Measurements from ENCODE around the gene BMPR1B.
"Not testable (repeated sequence)": the region's sequence is repeated elsewhere in the genome, so short reads cannot be mapped to it uniquely, and the experiment has no call there.

The BMPR1B gene

GRCh38 chr4:95038791-95039190 is 281.0 kb downstream of the BMPR1B start:
- no peak for DNase-seq (ENCODE audit: low read depth in 2 of 2)

DNA sequence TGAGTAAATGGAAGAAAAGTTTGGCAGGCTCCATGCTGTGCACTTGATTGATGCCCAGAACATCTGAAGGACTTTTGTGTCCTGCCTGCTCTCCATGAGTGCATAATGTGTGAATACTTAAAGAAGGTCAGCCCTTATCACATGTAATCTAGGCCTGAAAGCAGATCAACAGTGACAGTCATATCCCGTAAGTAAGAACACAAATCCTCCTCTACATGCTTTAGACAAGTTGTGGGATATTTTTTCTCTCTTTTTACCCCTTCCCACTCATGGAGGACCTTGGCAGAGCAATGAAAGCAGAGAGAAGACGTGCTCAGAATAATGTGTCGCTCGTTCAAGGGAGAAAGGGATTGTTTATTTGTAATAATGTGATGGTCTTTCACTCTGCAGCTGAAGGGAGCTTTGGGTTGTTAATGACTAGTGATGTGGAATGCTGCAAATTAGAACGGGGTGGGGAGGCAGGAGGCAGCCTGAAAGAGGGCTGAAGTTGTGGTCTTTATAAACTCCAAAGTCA is 286.6 kb downstream of the BMPR1B start:
- no peak for DNase-seq (ENCODE audit: low read depth in 2 of 2)

DNA sequence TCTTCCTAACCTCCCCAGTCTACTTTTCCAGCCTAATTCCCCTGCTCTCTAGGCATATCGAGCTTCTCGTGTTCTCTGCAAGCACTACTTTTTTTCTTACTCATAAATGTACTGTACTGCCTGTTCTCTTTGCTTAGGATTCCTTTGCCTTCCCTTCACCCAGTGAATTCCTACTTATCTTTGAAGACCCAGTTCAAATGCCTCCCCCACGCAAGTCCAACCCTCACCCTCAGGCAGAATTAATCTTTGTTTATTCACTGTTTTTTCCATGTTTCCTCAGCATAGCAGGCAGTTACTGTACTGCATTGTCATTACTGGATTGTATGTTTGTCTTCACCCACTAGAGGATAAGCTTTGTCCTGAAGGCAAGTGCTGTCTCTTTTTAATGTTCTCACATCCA is 287.7 kb downstream of the BMPR1B start:
- no peak for DNase-seq (ENCODE audit: low read depth in 2 of 2)

- DNase-seq (ENCODE audit: low read depth in 2 of 2), result no peak
Measured at GRCh38 chr4:95048296-95048695, 290.5 kb downstream of the BMPR1B start.

DNA sequence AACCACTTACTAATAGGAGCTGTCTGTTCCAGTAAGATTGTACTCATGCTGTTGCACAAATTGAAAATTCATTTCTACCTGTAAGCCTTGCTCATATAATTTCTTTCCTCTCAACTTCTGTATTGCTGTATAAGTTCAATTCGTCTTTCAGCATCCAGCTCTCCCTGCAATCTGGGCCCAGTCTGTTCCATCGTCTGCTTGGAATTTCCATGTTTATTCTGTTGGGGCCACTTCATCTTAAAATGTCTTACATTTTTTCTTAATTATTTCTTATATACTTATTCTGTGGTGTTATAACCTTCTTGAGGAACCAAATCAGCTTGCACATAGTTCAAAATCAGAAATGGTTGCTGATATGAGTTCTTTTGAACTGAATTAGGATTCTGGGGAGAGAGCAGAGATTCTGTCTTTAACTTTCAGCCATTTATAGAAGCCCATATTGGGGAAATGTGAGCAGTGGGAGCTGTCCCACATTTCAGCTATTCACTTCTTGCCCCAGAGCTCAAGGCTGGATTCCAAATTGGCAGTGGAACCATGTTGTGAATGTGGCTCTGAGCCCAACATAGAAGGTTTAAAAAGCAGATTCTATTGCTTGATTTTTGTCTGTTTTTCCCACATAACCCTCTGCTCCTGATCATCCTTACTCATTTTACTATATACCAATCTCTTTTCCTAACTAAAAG is 291.9 kb downstream of the BMPR1B start:
- DNase-seq (ENCODE audit: low read depth in 2 of 2), result no peak

- DNase-seq (ENCODE audit: low read depth in 2 of 2), result no peak
Measured at GRCh38 chr4:95050980-95051701, 293.4 kb downstream of the BMPR1B start.

GRCh38 chr4:95051702-95052020 is 293.9 kb downstream of the BMPR1B start:
- DNase-seq (ENCODE audit: low read depth in 2 of 2), result no peak

- no peak for DNase-seq (ENCODE audit: low read depth in 2 of 2)
Measured at GRCh38 chr4:95058991-95059390, 301.2 kb downstream of the BMPR1B start.

DNA sequence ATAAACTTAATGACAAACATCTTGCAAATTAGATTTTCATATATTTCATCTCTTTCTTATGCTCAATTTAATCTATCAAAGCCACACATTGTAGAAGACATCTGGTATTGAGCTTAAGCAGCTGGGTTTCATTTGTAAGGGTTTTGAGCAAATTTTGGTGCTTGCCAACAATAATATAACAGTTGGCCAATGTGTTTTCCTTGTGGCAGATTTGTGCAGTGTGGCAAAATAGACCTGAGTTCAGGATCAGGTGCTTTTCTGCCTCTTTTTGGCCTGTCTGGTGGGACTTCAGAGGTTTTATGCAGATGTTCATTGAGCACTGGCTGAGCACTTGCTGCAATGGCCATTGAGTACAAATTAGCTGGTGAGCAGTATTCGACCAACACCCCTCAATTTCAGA is 301.9 kb downstream of the BMPR1B start:
- DNase-seq (ENCODE audit: low read depth in 2 of 2), result no peak

- no peak for DNase-seq (ENCODE audit: low read depth in 2 of 2)
Measured at GRCh38 chr4:95061220-95061619, 303.5 kb downstream of the BMPR1B start.

GRCh38 chr4:95061801-95062200 is 304.0 kb downstream of the BMPR1B start:
- not testable (repeated sequence) for DNase-seq (ENCODE audit: low read depth in 2 of 2)

DNA sequence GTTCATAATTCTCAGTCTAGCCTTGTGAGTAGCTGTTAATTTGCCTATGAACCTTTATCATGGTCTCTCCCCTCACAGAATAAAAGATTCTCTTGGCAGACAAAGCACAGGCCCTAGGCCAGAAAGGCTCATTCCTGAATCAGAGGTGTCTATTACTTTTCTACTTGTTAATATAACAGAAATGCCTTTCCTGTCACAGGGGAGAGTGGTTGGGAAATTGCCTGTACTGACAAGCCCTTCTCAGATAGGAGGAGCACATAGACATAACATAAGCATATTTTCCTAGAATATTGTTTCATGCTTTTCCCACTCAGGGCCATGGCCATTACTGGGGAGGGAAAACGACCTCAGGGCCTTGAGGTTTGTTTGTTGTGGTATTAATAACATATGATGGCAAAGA is 308.3 kb downstream of the BMPR1B start:
- no peak for DNase-seq (ENCODE audit: low read depth in 2 of 2)

- no peak for DNase-seq (ENCODE audit: low read depth in 2 of 2)
Measured at GRCh38 chr4:95068401-95068800, 310.6 kb downstream of the BMPR1B start.

- no peak for DNase-seq (ENCODE audit: low read depth in 2 of 2)
Measured at GRCh38 chr4:95068818-95069478, 311.2 kb downstream of the BMPR1B start.

DNA sequence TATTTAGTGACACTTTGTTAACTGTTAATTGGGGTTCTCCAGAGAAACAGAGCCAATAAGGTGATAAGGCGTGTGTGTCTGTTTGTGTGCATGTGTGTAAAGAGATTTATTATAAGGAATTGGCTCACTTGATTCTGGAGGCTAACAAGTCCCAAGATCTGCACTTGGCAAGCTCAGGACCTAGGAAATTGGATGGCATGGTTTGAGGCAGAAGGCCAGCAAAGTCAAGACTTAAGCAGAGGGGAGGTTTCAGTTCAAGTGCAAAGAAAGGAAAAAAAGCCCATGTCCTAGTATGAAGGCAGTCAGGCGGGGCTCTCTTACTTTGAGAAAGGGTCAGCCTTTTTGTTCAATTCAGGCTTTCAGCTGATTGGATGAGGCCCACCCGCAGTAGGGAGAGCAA is 314.1 kb downstream of the BMPR1B start:
- no peak for DNase-seq (ENCODE audit: low read depth in 2 of 2)

DNA sequence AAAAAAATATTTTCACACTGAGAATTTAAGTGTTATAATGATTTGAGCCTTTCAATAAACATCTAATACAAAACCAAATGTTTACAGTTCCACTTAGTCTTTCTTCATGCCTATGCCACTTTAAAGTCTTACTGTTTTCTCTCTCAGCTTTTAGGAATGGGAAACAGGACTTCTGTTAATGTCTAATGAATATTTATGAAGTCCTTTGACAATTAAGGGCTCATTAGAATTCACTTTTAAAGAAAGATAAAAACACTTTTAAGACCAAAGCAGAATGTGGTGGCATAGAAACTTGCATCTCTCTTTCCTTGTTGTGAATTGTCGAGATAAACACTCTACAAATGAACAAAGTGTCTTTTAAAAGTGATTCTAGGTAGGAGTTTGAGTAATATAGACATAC is 315.9 kb downstream of the BMPR1B start:
- DNase-seq (ENCODE audit: low read depth in 2 of 2), result no peak

- DNase-seq (ENCODE audit: low read depth in 2 of 2), result no peak
Measured at GRCh38 chr4:95077864-95078263, 320.1 kb downstream of the BMPR1B start.

DNA sequence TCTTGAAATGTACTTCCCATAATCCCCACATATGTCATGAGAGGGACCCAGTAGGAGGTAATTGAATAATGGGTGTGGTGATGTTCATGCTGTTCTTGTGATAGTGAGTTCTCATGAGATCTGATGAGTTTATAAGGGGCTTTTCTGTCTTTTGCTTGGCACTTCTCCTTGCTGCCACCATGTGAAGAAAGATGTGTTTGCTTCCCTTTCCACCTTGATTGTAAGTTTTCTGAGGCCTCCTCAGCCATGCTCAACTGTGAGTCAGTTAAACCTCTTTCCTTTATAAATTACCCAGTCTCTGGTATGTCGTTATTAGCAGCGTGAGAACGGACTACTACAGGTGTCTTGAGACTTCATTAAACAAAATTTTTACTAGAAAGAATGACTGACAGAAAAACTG is 323.2 kb downstream of the BMPR1B start:
- DNase-seq (ENCODE audit: low read depth in 2 of 2), result no peak

DNA sequence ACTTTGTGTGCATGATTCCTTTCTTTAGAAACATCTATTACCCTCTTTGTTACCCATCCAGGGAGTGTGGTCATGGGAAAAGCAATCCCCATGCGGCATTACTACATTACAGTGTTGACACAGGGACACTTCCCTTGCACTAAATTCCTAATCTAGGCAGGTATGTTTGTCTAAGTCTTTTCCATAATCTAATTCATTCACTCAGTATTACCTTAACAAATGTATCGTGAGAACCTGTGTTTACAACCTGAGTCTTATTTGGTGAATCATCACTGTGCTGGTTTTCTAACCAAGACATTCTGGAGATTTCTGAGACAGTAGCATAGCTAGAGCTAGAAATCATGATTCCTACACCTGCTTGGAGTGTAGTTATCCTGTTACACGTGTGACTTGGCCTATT is 326.8 kb downstream of the BMPR1B start:
- no peak for DNase-seq (ENCODE audit: low read depth in 2 of 2)

- no peak for DNase-seq (ENCODE audit: low read depth in 2 of 2)
Measured at GRCh38 chr4:95085124-95085833, 327.5 kb downstream of the BMPR1B start.

DNA sequence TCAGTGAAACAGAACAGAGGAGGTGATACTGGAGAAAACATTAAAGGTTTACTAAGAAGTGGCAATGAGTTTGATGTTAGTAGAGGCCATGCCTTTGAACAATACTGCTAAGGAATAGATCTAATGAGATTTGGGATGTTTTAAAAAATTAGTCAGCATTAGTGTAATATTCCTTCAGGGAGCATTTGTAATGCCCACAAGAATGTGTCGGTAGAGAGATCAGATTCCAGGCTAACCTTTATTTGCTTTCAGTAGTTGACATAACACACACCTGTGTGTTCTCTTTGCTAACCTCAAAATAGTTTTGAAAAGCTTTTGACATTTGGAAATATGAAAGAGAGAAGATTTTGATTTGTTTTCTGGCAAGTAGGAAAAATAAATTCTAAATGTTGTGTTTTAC is 328.8 kb downstream of the BMPR1B start:
- DNase-seq (ENCODE audit: low read depth in 2 of 2), result no peak

Data from stimulated activated CD8-positive, alpha-beta memory T cell treated with anti-CD3 and anti-CD28 coated beads, Interleukin-2, amount 100 ng/mL, for 48 hours (primary cell).